NCI-H774 (cell line): Measurements from ENCODE around the gene PMFBP1.

Experiments
- DNase-seq: peaks from one replicate; lab custom pipeline; 2025; lab: John Stamatoyannopoulos, UW

Gene PMFBP1

DNA sequence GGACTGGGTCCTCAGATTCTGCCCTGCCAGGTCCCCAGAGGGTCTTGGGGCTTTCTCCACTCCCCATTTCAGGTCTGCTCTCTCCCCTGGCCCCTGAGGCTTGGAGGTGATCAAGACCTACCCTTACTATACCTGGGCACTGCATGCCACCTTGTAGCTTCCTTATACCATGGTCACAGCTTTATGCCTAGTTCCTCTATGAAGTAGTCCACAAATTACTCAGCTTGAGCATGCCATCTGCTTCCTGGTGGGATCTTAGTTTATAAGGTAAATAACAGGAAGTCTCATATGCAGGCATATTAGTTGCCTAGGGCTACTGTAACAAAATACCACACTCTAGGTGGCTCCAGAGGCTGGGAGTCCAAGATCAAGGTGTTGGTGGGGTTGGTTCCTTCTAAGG is 11.0 kb upstream of the PMFBP1 start:
- DNase-seq: no peak

DNA sequence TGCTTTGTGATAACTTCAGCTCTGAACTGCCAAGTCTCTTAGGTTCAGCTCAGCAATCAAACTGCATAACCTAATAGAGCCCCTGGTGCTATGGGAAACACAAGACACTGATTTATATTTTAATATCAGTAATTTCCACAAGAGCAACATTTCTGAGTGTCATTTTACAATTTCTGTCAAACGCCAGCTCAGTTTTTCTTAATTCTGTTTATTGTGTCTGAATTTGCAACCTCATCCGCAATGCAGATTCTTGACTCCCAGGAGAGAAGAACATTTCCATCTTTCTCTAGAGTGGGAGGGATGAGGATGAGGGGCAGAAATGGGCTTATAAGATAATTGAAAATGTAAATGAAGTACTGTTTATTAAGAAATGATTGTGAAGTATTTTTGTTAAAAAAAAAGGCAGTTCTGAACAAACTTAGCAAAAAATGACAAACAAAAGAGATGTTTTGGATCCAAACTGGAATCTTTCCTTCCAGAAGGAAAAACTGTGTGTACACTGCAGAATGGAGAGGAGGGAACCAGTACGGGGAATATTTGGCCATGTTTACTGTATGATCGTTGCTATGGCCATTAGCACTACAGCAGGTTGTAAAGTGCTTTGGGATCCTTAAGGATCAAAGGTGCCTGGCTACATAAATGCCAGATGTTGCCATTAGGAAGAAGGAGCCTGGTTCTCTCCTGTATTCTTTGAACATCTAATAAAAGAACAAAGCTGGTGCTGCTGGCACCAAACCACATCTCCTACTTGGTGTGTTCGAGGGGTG is 7.4 kb upstream of the PMFBP1 start:
- no peak for DNase-seq

DNA sequence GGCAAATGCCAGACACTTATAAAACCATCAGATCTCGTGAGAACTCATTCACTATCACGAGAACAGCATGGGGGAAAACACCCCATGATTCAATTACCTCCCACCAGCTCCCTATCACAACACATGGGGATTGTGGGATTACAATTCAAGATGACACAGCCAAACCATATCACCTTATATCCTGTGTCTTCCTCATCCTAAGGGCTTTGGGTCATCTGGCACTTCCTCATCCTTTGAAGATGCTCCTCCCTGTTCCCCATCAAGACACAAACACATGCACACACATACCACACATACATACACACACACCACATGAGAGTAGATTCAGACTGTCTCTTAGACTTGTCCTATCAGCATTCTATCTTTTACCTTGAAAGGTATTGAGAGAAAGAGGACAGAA is 2.8 kb upstream of the PMFBP1 start:
- DNase-seq: no peak

DNA sequence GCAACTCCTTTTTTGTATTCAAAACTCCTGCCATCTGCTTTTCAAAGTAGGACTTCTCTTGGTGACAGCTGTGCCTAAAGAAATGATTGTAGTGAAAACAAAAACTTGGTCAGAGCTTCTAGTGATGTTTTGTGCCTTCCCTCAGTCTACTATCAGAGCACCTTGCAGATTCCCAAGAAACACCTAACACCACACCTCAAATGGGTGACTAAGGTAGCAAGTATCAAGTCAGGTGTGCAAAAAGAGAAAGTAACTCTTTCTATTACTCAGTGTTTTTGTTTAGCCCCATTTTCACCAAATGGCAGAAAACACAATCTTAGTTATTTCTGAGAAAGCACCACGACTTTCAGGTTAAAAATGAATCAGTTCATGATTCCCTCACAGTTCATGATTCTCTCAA is 2.0 kb upstream of the PMFBP1 start:
- DNase-seq: no peak

DNA sequence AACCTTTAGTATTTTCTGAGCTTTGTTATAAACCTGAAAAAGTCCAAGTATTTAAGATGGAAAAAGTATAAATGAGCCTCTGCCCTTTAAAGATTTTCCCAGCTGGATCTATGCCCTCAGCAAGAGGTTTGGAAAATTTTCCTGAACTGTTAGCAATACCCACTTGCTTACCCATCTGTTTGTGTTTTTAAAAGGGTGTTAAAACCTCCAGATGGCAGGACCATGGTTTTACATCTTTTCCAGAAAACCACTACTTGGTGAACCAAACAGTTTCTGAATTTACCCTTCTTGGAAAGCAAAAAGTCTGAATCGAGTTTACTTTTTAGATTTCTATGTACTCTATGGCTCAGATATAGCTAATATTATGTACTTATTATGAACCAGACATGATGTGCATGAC is 719 bp downstream of the PMFBP1 start:
- no peak for DNase-seq

DNA sequence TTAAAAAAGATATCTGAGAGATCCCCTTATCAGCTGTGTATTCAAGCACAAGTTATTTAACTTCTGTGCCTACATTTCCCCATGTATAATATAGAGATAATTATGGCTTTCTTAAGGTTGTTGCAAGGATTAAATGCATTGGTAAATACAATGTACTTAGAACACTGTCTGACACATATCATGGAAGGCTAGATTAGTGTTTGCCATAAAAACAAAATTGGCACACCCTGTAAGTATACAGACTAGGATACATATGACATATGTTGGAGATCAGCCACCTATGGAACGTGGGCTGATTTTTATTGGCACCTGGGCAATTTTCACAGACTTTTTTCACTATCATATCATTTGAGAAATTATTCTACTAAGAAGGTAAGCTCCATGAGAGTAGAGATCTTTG is 2.2 kb downstream of the PMFBP1 start:
- DNase-seq: no peak

DNA sequence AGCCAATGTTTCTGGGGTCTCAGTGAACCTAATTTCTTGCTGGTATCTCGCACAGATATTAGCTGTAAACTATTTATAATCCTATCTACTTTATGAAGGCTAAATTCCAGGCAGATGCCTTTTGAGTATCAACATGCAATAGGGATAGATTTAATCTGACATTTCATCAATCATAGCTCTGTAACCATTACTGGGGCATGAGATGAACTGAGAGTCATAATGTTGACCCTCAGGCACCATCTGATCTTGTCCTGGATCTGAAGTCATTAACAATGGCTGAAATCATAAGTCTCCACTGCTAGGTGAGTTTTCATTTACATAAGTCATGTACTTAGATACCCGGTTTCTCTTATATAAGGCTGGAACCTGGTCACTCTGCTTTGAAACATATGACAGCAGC is 3.6 kb downstream of the PMFBP1 start:
- no peak for DNase-seq

DNA sequence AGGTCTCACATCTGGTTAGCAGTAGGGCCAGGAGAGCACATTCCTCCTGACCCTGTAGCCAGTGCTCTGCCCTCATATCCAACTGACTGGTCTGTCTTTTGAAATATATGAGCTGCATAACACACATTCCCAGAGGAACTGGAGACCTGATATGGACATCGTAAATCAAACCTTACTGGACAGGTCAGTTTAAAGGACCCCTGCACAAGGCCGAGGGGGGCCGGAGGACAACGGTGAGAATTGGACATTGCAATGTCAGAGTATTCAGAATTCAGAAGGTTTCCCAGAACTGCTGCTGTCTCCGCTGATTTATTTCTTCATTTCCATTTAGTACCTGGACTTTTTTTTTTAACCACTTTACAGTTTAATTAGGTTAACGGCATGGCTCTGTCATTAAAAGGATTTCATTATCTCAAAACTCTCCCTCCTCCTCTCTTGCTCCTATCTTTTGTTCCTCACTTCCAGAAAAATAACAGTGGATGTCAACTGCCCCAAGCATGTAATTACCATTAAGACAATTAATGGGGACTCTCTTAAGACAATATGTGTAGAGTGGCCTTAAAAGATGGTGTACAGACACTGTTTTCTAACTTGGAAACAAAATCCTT is 4.9 kb downstream of the PMFBP1 start:
- no peak for DNase-seq

DNA sequence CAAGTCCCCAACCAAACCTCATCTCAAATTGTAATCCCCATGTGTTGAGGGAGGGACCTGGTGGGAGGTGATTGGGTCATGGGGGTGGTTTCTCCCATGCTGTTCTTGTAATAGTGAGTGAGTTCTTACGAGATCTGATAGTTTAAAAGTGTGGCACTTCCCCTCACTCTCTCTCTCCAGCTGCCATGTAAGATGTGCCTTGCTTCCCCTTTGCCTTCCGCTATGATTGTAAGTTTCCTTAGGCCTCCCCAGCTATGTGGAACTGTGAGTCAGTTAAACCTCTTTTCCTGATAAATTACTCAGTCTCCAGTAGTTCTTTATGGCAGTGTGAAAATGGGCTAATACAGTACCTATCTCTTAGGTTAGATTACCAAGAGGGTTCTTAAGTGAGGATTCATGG is 5.8 kb downstream of the PMFBP1 start:
- no peak for DNase-seq

DNA sequence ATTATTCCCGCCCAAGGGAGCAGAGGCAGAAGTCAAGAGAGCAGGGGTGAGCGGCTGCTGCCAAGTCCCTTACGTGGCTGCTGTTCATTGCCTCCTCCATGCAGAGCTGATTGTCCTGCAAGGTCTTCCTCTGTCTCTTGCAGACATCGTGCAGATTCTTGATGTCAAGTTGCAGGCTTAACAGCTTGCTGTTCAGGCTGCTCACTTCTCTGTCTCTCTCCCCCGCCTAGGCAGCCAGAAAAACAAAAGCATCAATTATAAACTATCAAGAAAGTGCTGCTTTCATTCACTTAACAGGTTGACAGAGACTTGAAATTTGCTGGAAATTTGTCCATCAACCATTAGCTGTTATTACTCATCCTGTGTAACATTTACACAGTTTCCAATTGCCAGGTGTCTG is 7.3 kb downstream of the PMFBP1 start:
- no peak for DNase-seq

DNA sequence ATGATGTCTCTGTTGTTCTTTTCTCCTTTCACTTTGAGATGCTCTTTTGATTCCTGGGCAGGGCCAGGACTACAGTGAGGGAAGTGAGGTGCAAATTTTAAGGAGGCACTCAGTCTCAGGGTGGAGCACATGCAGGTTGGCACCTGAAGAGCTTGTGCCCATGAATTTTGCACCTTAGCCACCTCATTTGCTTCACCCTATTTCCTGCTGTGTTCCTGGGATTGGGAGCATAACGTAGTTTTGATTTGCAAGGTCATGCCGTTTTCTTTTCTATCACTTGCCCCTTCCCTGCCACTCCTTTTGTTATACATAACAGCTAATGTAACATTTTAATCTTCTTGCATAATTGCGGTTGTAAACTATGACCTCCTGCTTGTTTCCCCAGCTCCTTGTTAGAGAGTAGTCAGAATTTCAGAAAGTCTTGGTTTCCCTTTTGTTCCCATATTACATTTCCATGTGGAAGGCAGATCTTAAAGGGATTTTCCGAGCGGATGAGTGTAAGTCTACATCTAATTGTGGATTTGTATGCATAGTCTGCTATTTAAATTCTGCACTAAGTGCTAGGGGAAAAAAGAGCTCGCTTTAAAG is 9.8 kb downstream of the PMFBP1 start:
- no peak for DNase-seq

DNA sequence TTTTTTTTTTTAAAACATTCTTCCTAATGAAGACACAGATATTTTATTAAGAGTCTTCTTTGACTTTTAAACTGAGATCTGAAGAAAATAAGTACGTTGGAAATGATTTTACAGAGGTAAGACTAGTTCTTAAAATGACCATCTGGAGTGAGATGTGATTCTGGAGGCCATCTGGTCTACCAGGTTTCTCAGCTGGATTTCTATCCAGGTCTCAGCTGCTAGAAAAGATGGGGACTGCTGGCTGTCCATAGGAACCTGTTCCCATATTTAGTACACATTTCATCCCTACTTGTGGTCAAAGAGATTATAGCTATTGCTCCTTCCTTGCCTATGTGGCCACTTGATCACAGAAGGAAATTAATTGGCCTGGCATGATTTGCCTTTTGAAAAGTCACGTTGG is 12.2 kb downstream of the PMFBP1 start:
- DNase-seq: no peak

DNA sequence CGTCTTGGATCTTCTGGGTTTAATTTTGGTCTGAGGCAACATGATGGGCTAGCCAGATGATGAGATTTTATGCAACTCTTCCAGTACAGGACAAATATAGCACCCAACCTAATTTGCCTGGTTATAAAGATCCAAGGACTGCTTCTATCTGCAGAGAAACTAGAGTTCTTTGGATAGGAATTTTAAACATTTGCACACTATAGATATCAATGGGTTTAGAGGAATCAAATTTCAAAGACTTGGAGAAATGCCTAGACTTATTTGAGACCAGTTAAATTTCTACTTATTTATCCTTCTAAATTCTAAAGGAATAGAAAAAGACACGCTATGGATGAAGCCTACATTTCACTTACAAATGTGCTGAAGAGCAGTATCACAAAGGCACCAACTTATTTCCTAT is 12.6 kb downstream of the PMFBP1 start:
- no peak for DNase-seq

DNA sequence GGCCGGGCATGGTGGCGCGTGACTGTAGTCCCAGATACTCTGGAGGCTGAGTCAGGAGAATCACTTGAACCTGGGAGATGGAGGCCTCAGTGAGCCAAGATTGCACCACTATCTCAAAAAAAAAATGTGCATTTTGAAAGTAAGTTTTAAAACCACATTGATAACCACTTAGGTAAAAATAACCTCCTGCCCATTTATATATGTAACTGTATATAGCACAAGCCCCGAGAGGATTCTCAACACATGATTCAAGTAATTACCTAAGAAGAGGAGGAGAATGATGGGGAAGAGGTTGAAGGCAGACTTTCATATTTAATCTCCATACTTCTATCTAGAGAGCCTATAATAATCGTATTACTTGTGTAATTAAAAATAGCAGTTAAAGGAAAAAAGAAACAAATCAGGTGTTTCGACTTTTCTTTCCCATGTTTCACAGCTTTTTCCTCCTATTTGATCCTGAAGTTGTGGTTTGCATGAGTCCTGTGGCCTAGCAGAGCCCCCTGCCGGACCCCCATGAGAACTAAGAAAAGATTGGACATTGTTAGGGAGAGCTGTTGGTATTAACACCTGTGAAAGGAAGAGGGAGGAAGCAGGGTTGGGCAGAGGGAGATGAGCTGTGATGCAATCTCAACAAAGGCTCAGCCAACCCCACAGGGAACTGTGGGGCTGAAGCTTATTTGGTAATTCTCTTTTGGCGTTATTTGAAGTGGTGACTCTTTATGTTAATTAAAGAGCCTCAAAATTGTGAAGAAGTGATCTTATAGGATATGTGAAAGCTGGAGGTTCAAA is 22.1 kb downstream of the PMFBP1 start:
- no peak for DNase-seq

DNA sequence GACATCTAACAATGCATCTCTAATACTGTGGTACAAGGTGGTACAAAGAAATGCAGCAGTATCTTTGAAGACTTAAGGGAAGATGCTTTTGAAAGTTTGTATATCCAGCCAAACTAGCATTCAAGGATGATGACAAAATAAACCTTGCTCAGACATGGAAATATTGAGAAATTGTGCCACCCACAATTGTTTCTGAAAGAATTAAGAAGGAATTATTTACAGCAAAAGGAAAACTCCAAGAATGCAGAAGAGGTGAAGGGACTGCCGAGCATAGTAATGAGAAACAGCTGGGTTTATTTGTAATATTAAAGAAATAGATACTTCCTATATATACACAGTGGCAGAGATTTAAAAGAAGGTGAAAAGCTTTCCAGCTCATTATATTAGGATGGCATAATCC is 29.5 kb downstream of the PMFBP1 start:
- DNase-seq: no peak

DNA sequence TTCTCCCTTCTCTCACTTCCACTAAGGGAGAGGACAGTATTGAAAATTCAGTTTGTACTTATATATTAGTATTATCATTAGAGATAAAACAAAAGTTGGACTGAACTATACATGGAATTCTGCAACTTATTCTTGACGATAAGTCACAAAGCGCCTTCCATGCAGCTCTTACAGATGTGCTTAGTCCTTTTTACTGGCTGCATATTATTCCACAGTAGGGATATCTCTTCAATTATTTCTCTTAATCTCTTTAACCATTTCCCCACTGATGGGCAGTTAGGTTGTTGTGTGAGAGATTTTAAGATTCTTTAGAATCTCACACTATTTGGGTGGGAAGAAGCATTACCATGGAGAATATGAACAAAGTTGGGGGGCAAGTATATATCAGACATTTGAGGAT is 32.0 kb downstream of the PMFBP1 start:
- DNase-seq: no peak

DNA sequence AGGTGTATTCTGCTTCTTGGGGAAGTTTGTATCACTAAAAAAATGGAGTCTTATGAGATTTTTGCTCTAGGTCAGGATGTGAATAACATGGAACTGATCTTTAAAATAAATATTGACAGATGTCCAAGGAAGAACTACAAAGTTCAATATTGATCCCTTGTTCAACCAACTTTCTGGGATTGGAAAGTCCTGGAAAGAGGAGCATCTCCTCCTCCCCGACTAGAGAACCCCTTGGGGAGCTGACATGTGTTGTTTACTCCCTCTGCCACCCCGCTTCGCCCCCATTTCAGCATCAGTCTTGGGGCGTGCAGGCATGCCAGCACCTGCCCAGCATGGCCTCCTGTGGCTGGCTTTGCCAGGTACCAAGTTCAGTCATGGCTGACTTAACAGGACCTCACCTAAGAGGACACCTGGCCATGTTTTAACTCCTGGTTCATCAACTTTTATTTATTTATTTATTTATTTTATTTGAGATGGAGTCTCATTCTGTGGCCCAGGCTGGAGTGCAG is 33.8 kb downstream of the PMFBP1 start:
- no peak for DNase-seq

DNA sequence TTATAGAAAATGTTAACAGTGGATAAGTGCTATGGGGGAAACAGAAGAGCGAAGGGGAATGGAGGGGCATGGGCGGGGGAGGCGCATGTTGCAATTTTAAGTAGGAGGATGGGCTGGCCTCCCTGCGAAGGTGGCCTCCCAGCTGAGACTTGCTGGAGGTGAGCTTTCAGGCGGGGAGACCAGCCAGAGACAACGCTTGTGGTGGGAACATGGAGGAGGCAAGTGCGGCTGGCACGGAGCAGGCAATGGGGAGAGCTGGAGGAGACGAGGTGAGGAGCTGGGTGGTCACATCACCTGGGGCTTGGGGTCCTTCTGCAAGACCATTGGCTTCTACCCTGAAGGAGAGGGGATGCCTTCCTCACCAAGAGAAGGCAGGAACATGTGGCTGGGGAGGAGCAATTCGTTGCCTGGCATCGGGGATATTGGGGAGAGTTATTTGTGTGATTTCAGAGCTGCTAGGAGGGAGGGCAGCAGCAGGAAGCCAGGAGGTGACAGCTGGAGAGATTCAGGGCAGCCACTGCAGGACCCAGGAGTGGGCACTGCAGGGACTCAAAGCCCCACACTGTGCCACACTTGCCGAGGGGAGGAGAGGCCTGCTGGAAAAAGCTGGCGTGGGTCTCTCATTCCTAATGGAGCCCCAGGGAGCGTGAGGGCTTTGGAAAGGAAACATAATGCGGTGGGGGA is 34.4 kb downstream of the PMFBP1 start:
- DNase-seq: no peak

DNA sequence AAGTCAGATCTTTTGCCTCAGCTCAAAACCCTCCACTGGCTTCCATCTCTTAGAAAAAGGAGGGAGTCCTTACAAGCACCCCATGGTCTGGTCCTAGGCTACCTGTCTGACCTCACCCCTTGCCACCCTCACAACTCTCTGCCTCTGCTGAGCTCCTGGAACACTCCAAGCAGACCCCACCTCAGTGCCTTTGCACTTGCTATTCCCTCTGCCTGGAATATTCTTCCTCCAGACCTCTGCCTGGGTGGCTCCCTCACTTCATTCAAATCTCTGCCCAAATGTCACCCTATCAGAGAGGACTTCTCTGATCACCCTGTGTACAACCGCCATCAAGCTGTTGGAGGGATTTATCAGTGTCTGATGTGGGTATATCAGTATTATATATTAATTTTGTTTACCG is 37.4 kb downstream of the PMFBP1 start:
- no peak for DNase-seq

DNA sequence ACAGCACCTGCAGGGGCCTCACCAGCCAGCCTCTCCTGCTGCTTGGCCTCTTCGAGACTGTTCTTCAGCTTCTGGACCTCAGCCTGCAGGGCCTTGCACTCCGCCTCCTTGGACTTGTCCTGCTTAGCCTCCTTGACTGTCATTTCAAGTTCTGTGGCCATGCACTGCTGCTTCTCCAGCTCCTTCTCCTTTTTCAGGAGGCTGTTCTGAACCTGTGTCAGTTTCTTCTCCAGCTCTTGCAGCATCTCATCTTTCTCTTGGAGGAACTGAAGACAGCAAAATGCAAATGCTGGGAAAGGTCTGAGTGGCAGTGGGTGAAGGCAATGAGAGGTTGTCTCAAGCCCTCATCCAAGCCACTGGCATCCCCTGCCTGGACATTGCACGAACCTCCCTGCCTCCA is 39.2 kb downstream of the PMFBP1 start:
- no peak for DNase-seq

DNA sequence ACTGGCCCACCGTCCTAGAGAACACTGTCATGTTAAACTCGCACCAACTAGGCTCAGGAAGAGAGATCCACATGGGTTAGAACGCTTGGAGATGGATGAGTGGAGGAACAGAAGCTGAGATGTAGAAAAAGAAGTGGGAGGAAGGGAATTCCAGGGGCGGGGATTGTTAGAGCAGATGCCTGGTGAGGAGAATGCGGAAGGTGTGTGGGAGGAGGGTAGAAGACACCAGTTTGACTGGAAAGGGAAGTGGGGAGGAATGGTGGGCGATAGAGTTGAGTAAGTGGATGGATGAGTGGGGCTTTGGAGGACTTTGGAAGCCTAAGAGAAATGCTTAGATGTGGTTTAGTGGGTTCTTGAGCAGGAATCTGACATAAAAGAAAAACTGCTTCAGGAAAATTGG is 40.9 kb downstream of the PMFBP1 start:
- DNase-seq: no peak

DNA sequence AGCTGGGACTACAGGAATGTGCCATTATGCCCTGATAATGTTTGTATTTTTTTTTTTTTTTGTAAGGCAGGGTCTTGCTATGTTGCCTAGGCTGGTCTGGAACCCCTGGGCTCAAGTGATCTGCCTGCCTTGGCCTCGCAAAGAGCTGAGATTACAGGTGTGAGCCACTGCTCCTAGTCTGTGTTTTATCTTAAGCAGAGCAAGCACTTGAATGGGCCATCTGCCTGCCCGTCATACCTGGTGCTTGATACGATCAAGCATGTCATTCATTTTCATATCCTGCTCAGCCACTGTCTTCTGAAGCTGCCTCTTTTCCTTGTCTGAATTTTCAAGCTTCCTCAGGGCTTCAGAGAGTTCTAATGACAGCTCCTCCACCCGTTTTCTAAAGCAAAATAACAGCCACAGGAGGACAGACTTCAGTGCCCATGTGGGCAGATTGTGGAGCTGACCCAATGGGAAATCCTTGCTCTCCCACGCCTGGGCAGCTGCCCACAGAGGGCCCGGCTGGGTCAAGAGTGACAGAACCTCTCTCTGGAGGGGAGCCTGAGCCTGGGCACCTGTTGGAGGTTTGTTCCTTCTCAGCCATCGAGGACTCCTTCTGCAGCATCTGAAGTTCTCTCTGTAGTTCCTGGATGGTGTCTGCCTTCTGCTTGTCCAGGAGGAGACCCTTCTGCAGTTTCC is 41.8 kb downstream of the PMFBP1 start:
- DNase-seq: no peak
